ENCODE data around the gene UBA6.
"Not testable (repeated sequence)": the region's sequence is repeated elsewhere in the genome, so short reads cannot be mapped to it uniquely, and the experiment has no call there.

Gene UBA6

DNA sequence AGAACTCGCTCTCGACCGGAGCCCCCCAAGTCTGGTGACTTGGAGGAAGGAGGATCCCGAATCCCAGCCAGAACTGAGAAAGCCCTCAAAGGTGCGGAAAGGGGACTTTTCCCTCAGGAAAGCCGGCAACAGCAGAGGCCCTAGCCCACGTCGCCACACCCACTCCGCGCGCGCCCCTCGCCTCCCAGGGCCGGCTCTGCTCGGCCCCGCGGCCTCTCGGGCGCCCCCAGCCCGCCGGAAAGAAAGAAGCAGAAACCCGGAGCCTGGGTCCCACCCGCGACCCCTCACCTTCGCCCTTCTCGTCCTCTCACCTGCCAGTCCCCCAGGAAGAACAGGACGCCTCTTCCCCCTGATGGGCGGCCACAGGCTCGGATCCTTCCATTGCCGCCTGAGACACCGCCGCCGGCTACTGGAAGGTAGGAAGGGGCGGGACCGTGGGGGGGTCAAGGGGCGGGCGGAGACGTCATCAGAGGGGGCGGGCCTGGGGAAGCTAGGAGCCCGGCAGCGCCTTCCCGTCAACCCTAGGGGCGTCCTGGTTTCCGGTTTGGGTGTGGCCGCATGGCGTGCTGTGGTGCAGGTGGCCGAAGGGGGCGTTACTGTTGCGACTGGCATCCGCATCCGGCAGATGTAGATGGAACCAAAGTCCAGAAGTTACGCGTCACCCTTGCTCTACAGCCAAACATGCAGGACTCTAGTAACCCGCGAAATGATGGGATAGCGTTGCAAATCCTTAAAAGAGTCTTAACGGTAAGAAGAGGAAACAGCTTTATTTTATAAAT, at the start of gene UBA6:
TSS of gene UBA6 (minus strand) at position 418 of the 779 bp plus-strand sequence. CDS start at position 382, 36 bp downstream.
- no peaks in the 10 kb centered on the region for H3K27me3 Mint-ChIP-seq
- H3K36me3 Mint-ChIP-seq (ENCODE audit: low read depth): peaks cover 57% of the 10 kb centered on the region
- peaks cover 63% of the 10 kb centered on the region for H3K4me1 Mint-ChIP-seq (ENCODE audit: low read depth)
- H3K9me3 Mint-ChIP-seq: peaks cover 5% of the 10 kb centered on the region
- H3K27ac Mint-ChIP-seq: peak within 1 kb of the TSS; percentile 96
- peak within 1 kb of the TSS; percentile 88 for H3K4me3 Mint-ChIP-seq
- peak; percentile 94 for DNase-seq

- DNase-seq: no peak
- no peaks in the 10 kb centered on the region for H3K9me3 Mint-ChIP-seq
- H3K4me1 Mint-ChIP-seq (ENCODE audit: low read depth): peaks cover 8% of the 10 kb centered on the region
- H3K36me3 Mint-ChIP-seq (ENCODE audit: low read depth): no peaks in the 10 kb centered on the region
- H3K4me3 Mint-ChIP-seq: no peak overlapping the region
- H3K27me3 Mint-ChIP-seq: no peaks in the 10 kb centered on the region
- no peak overlapping the region for H3K27ac Mint-ChIP-seq
Observed at GRCh38 chr4:67750691-67751090, 49.7 kb upstream of the UBA6 start.

DNA sequence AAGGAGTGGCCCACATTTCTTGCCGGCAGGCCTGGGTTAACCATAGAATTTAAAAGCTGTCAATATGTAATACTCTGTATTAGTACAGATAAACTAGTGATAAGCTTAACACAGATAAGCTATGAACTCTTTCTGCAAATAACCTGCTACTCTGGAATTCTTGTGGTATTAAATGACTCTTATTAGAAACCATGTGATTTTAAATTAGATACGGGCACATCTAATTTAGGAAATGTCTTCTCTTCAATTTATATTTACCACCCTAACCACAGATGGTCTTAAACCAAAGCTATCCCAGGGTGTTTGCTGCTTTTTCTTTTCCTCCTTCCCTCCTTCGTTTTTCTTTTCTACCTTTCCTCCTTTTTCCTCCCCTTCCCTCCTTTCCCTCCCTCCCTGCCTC, 48.3 kb upstream of the UBA6 start:
- no peak for DNase-seq
- Mint-ChIP-seq H3K27ac (no peak overlapping the region), H3K4me1 (ENCODE audit: low read depth) (peaks cover 8% of the 10 kb centered on the region), H3K9me3 (no peaks in the 10 kb centered on the region), H3K36me3 (ENCODE audit: low read depth) (no peaks in the 10 kb centered on the region), H3K4me3 (no peak overlapping the region), H3K27me3 (no peaks in the 10 kb centered on the region)

DNA sequence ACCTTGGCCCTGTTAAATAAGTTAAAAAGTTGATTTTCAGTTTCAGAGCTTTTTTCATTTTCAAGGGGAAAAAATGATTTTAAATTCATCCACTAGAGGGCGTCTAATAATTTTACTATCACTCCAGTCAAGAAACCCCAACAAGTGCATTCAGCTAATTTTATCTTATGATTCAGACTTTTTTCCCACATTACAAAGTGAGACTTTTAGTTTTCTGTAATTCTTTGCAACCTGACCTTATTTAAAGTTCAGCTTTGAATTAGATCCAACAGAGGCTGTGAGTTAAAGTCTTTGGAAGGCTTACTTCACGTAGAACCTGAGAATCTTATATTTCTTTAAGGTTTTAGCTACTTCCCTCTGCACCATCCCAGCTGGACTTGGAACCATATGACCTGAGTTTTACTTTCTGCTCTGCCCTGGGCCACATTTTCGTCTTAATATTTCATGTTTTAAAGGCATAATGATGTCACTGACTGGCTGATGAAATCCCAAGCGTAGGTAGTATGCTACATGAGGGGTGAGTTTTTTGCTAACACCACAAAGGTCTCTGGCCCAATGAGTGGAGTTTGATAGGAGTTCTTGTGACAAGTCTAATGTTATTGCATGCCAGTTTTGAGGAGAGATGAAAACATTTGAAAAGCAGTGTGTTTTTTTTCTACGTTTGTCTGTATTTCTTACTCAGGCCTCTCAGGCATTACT, 46.0 kb upstream of the UBA6 start:
- Mint-ChIP-seq H3K4me1 (ENCODE audit: low read depth) (peaks cover 12% of the 10 kb centered on the region), H3K27ac (peak overlapping the region; percentile 24), H3K27me3 (no peaks in the 10 kb centered on the region), H3K9me3 (no peaks in the 10 kb centered on the region), H3K36me3 (ENCODE audit: low read depth) (no peaks in the 10 kb centered on the region), H3K4me3 (no peak overlapping the region)
- DNase-seq: no peak

GRCh38 chr4:67744561-67745283, 43.8 kb upstream of the UBA6 start:
- no peak overlapping the region for H3K27ac Mint-ChIP-seq
- H3K4me3 Mint-ChIP-seq: no peak overlapping the region
- no peaks in the 10 kb centered on the region for H3K9me3 Mint-ChIP-seq
- peaks cover 12% of the 10 kb centered on the region for H3K4me1 Mint-ChIP-seq (ENCODE audit: low read depth)
- no peaks in the 10 kb centered on the region for H3K36me3 Mint-ChIP-seq (ENCODE audit: low read depth)
- H3K27me3 Mint-ChIP-seq: no peaks in the 10 kb centered on the region
- no peak for DNase-seq

DNA sequence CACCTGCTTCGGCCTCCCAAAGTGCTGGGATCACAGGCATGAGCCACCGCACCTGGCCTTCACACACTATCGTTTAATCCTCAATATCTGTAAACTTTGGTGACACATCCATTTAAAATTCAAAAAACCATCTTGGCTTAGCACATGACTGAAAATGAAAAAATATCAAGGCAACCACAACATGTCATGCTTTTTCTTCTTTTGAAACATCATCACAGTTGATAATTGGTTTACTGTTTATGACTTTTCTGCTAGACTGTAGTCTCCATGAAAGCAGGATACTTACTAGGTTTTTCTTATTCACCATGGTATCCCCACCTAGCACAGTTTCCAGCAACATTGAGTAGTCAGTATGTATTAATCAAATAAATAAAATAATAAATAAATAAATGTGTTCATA, 42.2 kb upstream of the UBA6 start:
- no peaks in the 10 kb centered on the region for H3K36me3 Mint-ChIP-seq (ENCODE audit: low read depth)
- H3K4me1 Mint-ChIP-seq (ENCODE audit: low read depth): peaks cover 12% of the 10 kb centered on the region
- no peaks in the 10 kb centered on the region for H3K9me3 Mint-ChIP-seq
- H3K4me3 Mint-ChIP-seq: no peak overlapping the region
- no peaks in the 10 kb centered on the region for H3K27me3 Mint-ChIP-seq
- no peak for DNase-seq
- H3K27ac Mint-ChIP-seq: no peak overlapping the region

DNA sequence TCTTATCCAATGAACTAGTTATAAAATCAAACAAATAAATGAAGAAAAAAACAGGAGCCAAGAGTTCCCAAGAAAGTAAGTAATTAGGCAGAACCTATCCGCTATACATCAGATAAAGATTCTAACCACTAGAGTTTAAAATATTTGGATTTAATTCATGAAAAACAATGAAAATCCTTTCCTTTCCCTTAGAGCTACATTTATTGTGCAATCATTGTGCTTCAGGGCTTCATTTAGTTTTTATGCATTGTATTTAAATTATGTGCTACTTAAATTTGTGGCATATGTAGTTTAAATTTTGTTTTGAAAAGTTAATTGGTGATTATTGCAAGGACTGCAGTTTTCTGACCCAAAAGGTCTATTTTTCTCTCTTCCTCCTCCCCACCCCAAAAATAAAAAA, 35.3 kb upstream of the UBA6 start:
- no peak overlapping the region for H3K27ac Mint-ChIP-seq
- no peaks in the 10 kb centered on the region for H3K4me1 Mint-ChIP-seq (ENCODE audit: low read depth)
- H3K4me3 Mint-ChIP-seq: no peak overlapping the region
- H3K9me3 Mint-ChIP-seq: no peaks in the 10 kb centered on the region
- no peak for DNase-seq
- H3K36me3 Mint-ChIP-seq (ENCODE audit: low read depth): peaks cover 9% of the 10 kb centered on the region
- H3K27me3 Mint-ChIP-seq: no peaks in the 10 kb centered on the region

- Mint-ChIP-seq H3K9me3 (no peaks in the 10 kb centered on the region), H3K4me1 (ENCODE audit: low read depth) (no peaks in the 10 kb centered on the region), H3K27ac (no peak overlapping the region), H3K4me3 (no peak overlapping the region), H3K27me3 (no peaks in the 10 kb centered on the region), H3K36me3 (ENCODE audit: low read depth) (peaks cover 16% of the 10 kb centered on the region)
- DNase-seq: no peak
Observed at GRCh38 chr4:67735325-67735724, 34.4 kb upstream of the UBA6 start.

DNA sequence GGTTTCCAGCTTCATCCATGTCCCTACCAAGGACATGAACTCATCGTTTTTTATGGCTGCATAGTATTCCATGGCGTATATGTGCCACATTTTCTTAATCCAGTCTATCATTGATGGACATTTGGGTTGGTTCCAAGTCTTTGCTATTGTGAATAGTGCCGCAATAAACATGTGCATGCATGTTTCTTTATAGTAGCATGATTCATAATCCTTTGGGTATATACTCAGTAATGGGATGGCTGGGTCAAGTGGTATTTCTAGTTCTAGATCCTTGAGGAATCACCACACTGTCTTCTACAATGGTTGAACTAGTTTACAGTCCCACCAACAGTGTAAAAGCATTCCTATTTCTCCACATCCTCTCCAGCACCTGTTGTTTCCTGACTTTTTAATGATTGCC, 29.6 kb upstream of the UBA6 start:
- H3K4me1 Mint-ChIP-seq (ENCODE audit: low read depth); H3K4me3 Mint-ChIP-seq; H3K9me3 Mint-ChIP-seq: not testable (repeated sequence)

DNA sequence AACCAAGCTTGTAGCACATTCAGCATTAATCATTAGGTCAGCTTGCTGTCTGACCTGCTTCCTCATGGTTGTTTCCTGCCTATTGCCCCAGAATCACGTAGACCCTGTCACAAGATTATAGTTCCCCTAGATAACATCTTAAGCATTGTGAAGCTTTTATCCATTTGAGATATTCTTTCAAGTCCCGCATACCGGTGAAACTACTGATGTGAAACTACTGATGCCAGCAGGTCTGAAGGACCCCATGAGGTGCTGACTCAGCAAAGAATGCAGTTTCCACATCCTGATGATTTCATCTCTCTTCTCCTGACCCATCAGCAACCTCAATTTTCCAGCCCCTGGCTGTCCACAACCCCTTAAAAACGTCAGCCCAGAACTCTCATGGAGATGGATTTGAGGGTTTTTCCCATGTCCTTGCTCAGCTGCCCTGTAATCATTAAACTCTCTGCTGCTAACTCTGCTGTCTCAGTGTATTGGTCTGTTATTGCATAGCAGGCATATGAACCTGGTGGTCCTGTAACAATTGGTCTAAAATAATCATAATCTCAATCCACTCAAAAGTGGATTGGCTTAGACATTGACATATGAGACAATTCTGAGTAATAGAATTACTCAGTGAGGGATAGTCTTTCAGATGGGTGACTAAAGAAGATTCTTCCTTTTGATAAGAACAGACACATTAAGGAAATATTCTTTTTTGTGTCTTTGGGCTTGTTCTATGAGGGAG, 26.3 kb upstream of the UBA6 start:
- peaks cover 9% of the 10 kb centered on the region for H3K4me1 Mint-ChIP-seq (ENCODE audit: low read depth)
- peak overlapping the region; percentile 5 for H3K27ac Mint-ChIP-seq
- H3K27me3 Mint-ChIP-seq: no peaks in the 10 kb centered on the region
- H3K9me3 Mint-ChIP-seq: peaks cover 7% of the 10 kb centered on the region
- H3K36me3 Mint-ChIP-seq (ENCODE audit: low read depth): peaks cover 26% of the 10 kb centered on the region
- no peak overlapping the region for H3K4me3 Mint-ChIP-seq
- no peak for DNase-seq

More for the DNA sequence above, 29.6 kb upstream of the UBA6 start:
- not testable (repeated sequence) for H3K27me3 Mint-ChIP-seq, H3K27ac Mint-ChIP-seq, DNase-seq
- peaks cover 23% of the 10 kb centered on the region for H3K36me3 Mint-ChIP-seq (ENCODE audit: low read depth)

DNA sequence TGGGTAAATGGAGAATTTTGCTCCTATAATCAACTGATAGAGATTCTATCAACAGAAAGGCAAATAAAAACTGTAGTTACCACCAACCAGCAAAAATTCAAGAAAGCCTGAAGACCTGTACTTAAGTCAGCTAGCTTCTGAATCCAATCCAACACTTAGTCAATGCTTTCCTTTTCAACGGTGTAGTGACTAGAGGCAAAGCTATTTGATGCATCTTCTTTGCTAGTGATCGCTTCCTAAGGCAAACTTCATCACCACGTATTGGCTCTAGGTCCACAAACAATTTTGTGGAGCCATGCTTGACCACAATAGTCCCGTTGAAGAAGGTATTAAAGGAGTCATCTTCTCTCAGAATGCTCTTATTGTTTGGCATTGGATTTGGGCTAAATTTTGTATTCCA, 25.0 kb upstream of the UBA6 start:
- DNase-seq: no peak
- no peak overlapping the region for H3K27ac Mint-ChIP-seq
- no peak overlapping the region for H3K4me3 Mint-ChIP-seq
- H3K27me3 Mint-ChIP-seq: no peaks in the 10 kb centered on the region
- H3K4me1 Mint-ChIP-seq (ENCODE audit: low read depth): peaks cover 12% of the 10 kb centered on the region
- H3K36me3 Mint-ChIP-seq (ENCODE audit: low read depth): peaks cover 29% of the 10 kb centered on the region
- H3K9me3 Mint-ChIP-seq: peaks cover 7% of the 10 kb centered on the region

DNA sequence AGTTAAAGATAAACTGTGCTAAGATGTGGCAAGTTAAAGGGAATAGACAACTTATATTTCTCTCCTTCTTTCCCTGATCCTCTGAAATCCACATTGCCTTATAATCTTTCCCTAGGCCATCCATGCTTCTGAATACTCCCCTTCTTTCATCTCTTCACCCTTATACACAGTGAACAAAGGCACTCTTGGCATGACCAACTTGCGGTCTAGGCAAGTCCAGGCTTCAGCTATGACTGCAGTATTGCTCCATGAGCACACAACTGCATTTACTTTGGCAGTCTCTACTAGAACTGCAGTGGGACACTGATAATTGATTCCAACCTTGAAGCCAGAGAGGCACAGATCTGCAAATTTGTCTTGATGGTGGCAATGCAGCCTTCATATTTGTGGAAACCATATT, 24.2 kb upstream of the UBA6 start:
- Mint-ChIP-seq H3K4me3 (no peak overlapping the region), H3K36me3 (ENCODE audit: low read depth) (peaks cover 29% of the 10 kb centered on the region), H3K4me1 (ENCODE audit: low read depth) (peaks cover 12% of the 10 kb centered on the region), H3K27me3 (no peaks in the 10 kb centered on the region), H3K27ac (no peak overlapping the region), H3K9me3 (peaks cover 7% of the 10 kb centered on the region)
- no peak for DNase-seq

DNA sequence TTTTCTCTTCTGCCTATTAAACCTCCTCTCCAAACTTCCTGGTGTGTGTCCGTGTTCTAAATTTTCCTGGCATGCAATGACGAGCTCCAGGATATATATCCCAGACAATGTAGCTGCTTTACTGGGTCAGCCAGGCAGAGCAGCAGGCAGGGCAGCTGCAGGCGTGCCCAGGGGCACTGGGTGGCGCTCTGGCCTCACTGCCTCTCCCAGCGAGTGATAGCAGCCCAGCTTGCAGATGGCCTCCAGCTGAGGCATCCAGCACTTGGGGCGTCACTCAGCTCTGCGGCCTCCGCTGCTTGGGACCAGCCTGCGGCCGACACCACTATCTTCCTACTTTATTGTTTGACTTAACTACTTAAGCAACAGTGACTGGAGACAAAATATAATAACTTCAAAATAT, 23.0 kb upstream of the UBA6 start:
- peaks cover 7% of the 10 kb centered on the region for H3K9me3 Mint-ChIP-seq
- no peak for DNase-seq
- no peak overlapping the region for H3K4me3 Mint-ChIP-seq

DNA sequence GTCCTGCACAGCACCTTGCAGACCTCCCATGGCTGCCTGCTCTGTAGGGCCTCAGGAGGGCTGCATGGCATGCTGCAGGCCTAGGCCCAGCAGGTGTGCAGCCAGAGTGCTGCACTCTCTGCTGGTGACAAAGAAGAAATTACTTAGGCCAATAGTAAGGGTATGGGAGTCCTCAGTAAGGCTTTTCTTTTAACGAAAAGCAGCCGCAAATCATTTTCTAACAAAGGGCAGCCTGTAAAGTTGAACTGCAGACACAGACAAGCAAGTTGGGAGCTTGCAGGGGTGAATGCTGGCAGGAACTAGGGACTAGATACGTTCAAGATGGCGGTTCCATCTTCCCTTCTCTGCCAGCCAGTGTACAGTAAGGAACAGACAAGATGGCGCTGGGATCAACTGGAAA, 22.4 kb upstream of the UBA6 start:
- H3K27ac Mint-ChIP-seq: no peak overlapping the region
- H3K27me3 Mint-ChIP-seq: no peaks in the 10 kb centered on the region
- no peak for DNase-seq
- H3K4me1 Mint-ChIP-seq (ENCODE audit: low read depth): peaks cover 12% of the 10 kb centered on the region
- H3K36me3 Mint-ChIP-seq (ENCODE audit: low read depth): peaks cover 28% of the 10 kb centered on the region
- no peak overlapping the region for H3K4me3 Mint-ChIP-seq
- H3K9me3 Mint-ChIP-seq: peaks cover 7% of the 10 kb centered on the region

More for the DNA sequence above, 23.0 kb upstream of the UBA6 start:
- H3K4me1 Mint-ChIP-seq (ENCODE audit: low read depth): peaks cover 12% of the 10 kb centered on the region
- peaks cover 28% of the 10 kb centered on the region for H3K36me3 Mint-ChIP-seq (ENCODE audit: low read depth)
- H3K27ac Mint-ChIP-seq: no peak overlapping the region
- no peaks in the 10 kb centered on the region for H3K27me3 Mint-ChIP-seq
